Parathyroid adenoma (tissue), 2 donors: ENCODE results near the gene KAT5.

ENCODE experiments used
- H2AFZ ChIP-seq: fragments of 300-600 bp; sonication (generic); one replicate; pipeline ENCODE4 v1.7.0; 2017; ENCODE audit warnings: antibody characterized with exemption, mild to moderate bottlenecking
- H3K27ac ChIP-seq: fragments of 300-600 bp; sonication (generic); one replicate; pipeline ENCODE4 v1.7.0; 2017
- H3K27me3 ChIP-seq: fragments of 300-600 bp; sonication (generic); one replicate; pipeline ENCODE4 v1.7.0; 2017; ENCODE audit warnings: low read length; ENCODE audit not compliant: control insufficient read depth, insufficient read depth
- H3K36me3 ChIP-seq: fragments of 300-600 bp; sonication (generic); one replicate; pipeline ENCODE4 v1.7.0; 2017; ENCODE audit warnings: low read length; ENCODE audit not compliant: control insufficient read depth, insufficient read depth
- H3K4me1 ChIP-seq: fragments of 300-600 bp; sonication (generic); one replicate; pipeline ENCODE4 v1.7.0; 2017; ENCODE audit warnings: control low read depth
- H3K4me2 ChIP-seq: fragments of 300-600 bp; sonication (generic); one replicate; pipeline ENCODE4 v1.7.0; 2017; ENCODE audit warnings: low read length
- H3K4me3 ChIP-seq: fragments of 300-600 bp; sonication (generic); one replicate; pipeline ENCODE4 v1.7.0; 2017; ENCODE audit warnings: low read depth, low read length
- H3K79me2 ChIP-seq: fragments of 300-600 bp; sonication (generic); one replicate; pipeline ENCODE4 v1.7.0; 2017; ENCODE audit warnings: control low read depth
- H3K9ac ChIP-seq: fragments of 300-600 bp; sonication (generic); one replicate; pipeline ENCODE4 v1.7.0; 2017; ENCODE audit warnings: mild to moderate bottlenecking
- H3K9me3 ChIP-seq: fragments of 300-600 bp; sonication (generic); one replicate; pipeline ENCODE4 v1.7.0; 2017; ENCODE audit warnings: low read length; ENCODE audit not compliant: control insufficient read depth
- TF ChIP-seq, protein P1 (sequence below): fragments of 300-600 bp; sonication (generic); IDR thresholded peaks from one replicate; pipeline ENCODE4 v1.7.0; 2017; ENCODE audit warnings: antibody characterized with exemption, mild to moderate bottlenecking
- donor health status: primary hyperparathyroidism.

Gene KAT5

DNA sequence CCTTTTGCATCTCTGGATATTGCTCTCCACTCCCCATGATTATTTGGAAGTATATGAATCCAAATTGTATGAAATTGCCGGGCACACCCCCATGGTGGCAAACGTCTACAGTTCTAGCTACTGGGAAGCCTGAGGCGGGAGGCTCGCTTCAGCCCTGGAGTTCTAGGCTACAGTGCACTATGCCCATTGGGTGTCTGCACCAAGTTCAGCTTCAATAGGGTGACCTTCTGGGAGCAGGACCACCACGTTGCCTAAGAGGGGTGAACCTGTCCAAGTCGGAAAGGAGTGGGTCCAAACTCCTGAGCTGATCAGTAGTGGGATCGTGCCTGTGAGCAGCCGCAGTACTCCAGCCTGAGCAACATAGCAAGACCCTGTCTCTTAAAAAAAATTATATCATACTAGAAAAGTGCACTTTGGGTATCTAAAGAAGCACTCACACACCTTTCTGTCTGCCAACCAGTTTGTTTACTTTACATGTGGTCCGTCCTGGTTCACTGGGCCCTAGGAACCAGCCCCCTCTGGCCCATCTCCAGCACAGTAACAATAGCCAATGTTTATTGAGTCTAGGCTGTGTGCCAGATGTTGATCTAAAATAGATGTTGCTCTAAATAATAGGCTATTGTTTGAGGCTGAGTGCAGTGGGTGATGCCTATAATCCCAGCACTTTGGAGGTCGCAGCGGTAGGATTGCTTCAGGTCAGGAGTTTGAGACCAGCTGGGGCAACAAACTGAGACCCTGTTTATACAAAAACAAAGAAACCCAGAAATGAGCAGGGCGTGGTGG is 16.4 kb upstream of the KAT5 start:
- no peak overlapping the region for H3K9ac ChIP-seq

DNA sequence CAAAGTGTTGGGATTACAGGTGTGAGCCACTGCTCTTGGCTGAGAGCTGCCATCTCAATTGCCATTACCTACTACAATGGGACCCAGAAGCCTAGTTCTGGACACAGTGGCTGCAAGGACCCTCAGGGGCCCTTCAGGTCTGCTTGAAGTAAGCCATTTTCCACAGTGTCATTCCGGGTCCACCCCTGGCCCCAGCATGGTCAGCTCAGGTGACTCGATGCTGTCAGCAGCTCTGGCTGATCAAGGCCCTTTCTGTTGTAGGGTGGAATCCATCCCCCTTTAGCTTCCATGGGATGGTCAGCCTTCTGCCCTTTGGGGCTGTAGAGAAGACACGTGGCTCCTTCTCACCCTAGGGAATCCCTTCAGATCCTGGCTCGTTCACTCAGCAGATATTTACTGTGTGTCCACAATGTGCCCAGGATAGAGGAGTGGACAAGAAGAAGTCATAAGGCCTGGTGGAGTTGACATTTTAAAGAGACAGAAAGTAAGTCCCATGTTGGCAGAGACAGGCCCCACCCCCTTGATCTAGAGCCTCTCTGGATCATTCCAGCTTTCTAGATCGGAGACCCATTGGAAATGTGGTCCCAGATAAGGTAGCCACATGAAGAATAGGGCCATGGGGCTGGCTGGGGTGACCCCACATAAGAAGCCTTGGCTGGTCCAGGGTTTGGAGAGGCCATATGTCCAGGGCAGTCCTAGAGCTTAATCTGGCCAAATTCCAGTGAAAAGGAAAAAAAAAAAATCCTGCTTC is 15.1 kb upstream of the KAT5 start:
- TF ChIP-seq, protein P1, sequence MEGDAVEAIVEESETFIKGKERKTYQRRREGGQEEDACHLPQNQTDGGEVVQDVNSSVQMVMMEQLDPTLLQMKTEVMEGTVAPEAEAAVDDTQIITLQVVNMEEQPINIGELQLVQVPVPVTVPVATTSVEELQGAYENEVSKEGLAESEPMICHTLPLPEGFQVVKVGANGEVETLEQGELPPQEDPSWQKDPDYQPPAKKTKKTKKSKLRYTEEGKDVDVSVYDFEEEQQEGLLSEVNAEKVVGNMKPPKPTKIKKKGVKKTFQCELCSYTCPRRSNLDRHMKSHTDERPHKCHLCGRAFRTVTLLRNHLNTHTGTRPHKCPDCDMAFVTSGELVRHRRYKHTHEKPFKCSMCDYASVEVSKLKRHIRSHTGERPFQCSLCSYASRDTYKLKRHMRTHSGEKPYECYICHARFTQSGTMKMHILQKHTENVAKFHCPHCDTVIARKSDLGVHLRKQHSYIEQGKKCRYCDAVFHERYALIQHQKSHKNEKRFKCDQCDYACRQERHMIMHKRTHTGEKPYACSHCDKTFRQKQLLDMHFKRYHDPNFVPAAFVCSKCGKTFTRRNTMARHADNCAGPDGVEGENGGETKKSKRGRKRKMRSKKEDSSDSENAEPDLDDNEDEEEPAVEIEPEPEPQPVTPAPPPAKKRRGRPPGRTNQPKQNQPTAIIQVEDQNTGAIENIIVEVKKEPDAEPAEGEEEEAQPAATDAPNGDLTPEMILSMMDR = no peak
- no peaks in the 10 kb centered on the region for H3K36me3 ChIP-seq
- H3K9me3 ChIP-seq = no peaks in the 10 kb centered on the region
- no peak overlapping the region for H3K27ac ChIP-seq
- no peak overlapping the region for H3K9ac ChIP-seq
- H3K27me3 ChIP-seq = no peaks in the 10 kb centered on the region
- no peak overlapping the region for H3K4me3 ChIP-seq
- no peak overlapping the region for H3K4me2 ChIP-seq
- no peaks in the 10 kb centered on the region for H3K79me2 ChIP-seq
- no peak overlapping the region for H2AFZ ChIP-seq
- H3K4me1 ChIP-seq = no peaks in the 10 kb centered on the region

More for the DNA sequence above, 16.4 kb upstream of the KAT5 start:
- TF ChIP-seq, protein P1 = no peak
- Histone ChIP-seq H3K27ac (no peak overlapping the region), H3K27me3 (no peaks in the 10 kb centered on the region), H3K4me2 (no peak overlapping the region), H3K4me3 (no peak overlapping the region), H2AFZ (no peak overlapping the region), H3K4me1 (no peaks in the 10 kb centered on the region), H3K79me2 (no peaks in the 10 kb centered on the region), H3K9me3 (no peaks in the 10 kb centered on the region), H3K36me3 (no peaks in the 10 kb centered on the region)

DNA sequence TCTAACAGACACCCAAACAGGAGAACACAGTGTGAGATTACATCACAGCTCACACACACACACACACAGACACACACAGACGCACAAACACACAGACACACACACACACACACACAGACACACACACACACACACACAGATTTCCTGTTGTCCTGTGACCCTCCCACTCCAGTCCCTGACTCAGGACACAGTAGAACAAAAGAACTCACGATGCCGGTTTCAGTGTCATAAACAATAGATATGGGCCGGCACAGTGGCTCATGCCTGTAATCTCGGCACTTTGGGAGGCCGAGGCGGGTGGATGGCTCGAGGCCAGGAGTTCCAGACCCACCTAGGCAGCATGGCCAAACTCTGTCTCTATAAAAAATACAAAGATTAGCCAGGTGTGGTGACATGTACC is 13.8 kb upstream of the KAT5 start:
- Histone ChIP-seq H3K36me3 (no peaks in the 10 kb centered on the region), H3K27ac (no peak overlapping the region), H3K9ac (no peak overlapping the region), H3K4me3 (no peak overlapping the region), H2AFZ (no peak overlapping the region), H3K9me3 (no peaks in the 10 kb centered on the region), H3K4me2 (no peak overlapping the region), H3K79me2 (no peaks in the 10 kb centered on the region), H3K4me1 (no peaks in the 10 kb centered on the region), H3K27me3 (no peaks in the 10 kb centered on the region)
- TF ChIP-seq, protein P1 = no peak

DNA sequence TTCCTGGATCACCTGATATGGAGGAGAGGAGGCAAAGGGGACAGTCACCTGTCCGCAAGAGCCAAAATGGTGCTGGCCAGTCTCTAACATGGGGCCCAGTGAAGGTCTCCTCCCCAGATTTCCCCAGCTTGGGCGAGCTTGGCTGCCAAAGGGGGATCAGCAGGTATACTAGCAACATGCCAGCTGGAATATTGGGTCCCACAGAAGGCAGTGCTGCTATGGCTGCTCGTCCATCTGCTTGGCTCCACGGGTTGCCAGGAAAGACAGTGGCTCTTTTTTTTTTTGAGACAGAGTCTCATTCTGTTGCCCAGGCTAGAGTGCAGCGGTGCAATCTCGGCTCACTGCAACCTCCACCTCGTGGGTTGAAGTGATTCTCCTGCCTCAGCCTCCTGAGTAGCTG is 12.7 kb upstream of the KAT5 start:
- no peaks in the 10 kb centered on the region for H3K79me2 ChIP-seq
- no peak overlapping the region for H3K9ac ChIP-seq
- no peak overlapping the region for H2AFZ ChIP-seq
- no peak overlapping the region for H3K4me3 ChIP-seq
- H3K9me3 ChIP-seq = no peaks in the 10 kb centered on the region
- TF ChIP-seq, protein P1 = no peak
- no peaks in the 10 kb centered on the region for H3K36me3 ChIP-seq
- H3K4me2 ChIP-seq = no peak overlapping the region
- H3K27ac ChIP-seq = no peak overlapping the region
- H3K4me1 ChIP-seq = no peaks in the 10 kb centered on the region
- H3K27me3 ChIP-seq = no peaks in the 10 kb centered on the region
